ENCODE measurements around the gene TAOK3. TPM values are rescaled to one million over a fixed set of nuclear protein-coding genes. Genes with fewer than 3 reads are reported as not detected.
"Not testable (repeated sequence)": the region's sequence is repeated elsewhere in the genome, so short reads cannot be mapped to it uniquely, and the experiment has no call there.

The TAOK3 gene
- 10 to 100 TPM; 30.5 to 30.7 (median 30.5) TPM for polyA plus RNA-seq (ENCODE audit: insufficient read length in 3 of 3)
- long read RNA-seq, donor 1, partial matches to known transcripts, result 0 of 2 reads
- long read RNA-seq, donor 1, other reads (novel, unspliced or antisense), result 0 of 2 reads
- long read RNA-seq, donor 2, partial matches to known transcripts, result 0 of 4 reads
- long read RNA-seq, donor 2, other reads (novel, unspliced or antisense), result 0 of 4 reads
- long read RNA-seq, donor 3, full-length matches to known transcripts, result 6 of 6 reads
- long read RNA-seq, donor 3, partial matches to known transcripts, result 0 of 6 reads
- long read RNA-seq, donor 3, other reads (novel, unspliced or antisense), result 0 of 6 reads
- long read RNA-seq, donor 4, partial matches to known transcripts, result 16 of 21 reads
- long read RNA-seq, donor 4, other reads (novel, unspliced or antisense), result 5 of 21 reads
- long read RNA-seq, donor 5, result 0 reads
- long read RNA-seq, donor 6, transcript TAOK3-205 (2 exons, 777 nt), result major isoform, 5 of 9 reads
- long read RNA-seq, donor 6, partial matches to known transcripts, result 0 of 9 reads
- long read RNA-seq, donor 6, other reads (novel, unspliced or antisense), result 0 of 9 reads
- long read RNA-seq, donor 7, partial matches to known transcripts, result 0 of 7 reads
- long read RNA-seq, donor 7, other reads (novel, unspliced or antisense), result 5 of 7 reads
- long read RNA-seq, donor 8, full-length matches to known transcripts, result 9 of 53 reads
- long read RNA-seq, donor 8, partial matches to known transcripts, result 44 of 53 reads
- long read RNA-seq, donor 8, other reads (novel, unspliced or antisense), result 0 of 53 reads
- long read RNA-seq, donor 9, full-length matches to known transcripts, result 5 of 12 reads
- long read RNA-seq, donor 9, partial matches to known transcripts, result 7 of 12 reads
- long read RNA-seq, donor 9, other reads (novel, unspliced or antisense), result 0 of 12 reads
- long read RNA-seq, donor 10, partial matches to known transcripts, result 10 of 13 reads
- long read RNA-seq, donor 10, other reads (novel, unspliced or antisense), result 0 of 13 reads
- long read RNA-seq, donor 11, partial matches to known transcripts, result 22 of 23 reads
- long read RNA-seq, donor 11, other reads (novel, unspliced or antisense), result 0 of 23 reads
- long read RNA-seq, donor 12, partial matches to known transcripts, result 8 of 31 reads
- long read RNA-seq, donor 12, other reads (novel, unspliced or antisense), result 19 of 31 reads
- long read RNA-seq, donor 13, result 0 reads
- long read RNA-seq, donor 14, full-length matches to known transcripts, result 2 of 28 reads
- long read RNA-seq, donor 14, partial matches to known transcripts, result 26 of 28 reads
- long read RNA-seq, donor 14, other reads (novel, unspliced or antisense), result 0 of 28 reads
- long read RNA-seq, donor 15, full-length matches to known transcripts, result 2 of 10 reads
- long read RNA-seq, donor 15, partial matches to known transcripts, result 8 of 10 reads
- long read RNA-seq, donor 15, other reads (novel, unspliced or antisense), result 0 of 10 reads
- long read RNA-seq, donor 16, full-length matches to known transcripts, result 15 of 20 reads
- long read RNA-seq, donor 16, partial matches to known transcripts, result 0 of 20 reads
- long read RNA-seq, donor 16, other reads (novel, unspliced or antisense), result 5 of 20 reads

- peak; percentile 85 to 97 (median 94) for DNase-seq (ENCODE audit: extremely low read depth in 1 of 11, low read depth in 9 of 11, low spot score in 4 of 11)
Measured at GRCh38 chr12:118372541-118373495, at the start of gene TAOK3. TSS of gene TAOK3 (minus strand) at chr12:118372907. CDS start at chr12:118255567, 117,340 bp downstream.

DNA sequence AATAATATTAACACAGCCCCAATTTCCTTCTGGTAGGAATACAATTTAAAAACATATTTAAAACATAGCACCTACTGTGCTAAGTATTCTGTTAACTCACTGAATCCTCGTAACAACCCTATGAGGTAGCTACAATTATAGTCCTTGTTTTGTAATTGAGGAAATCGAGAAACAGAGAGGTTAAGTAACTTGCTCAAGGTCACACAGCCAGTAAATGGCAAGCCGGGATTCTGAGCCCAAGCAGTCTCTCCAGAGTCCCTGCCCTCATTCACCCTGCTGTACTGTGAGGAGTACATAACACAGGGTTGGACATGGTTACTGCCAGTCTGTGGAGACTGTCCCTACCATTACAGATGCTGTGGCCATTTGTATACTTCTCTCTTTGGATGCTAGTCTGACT, 48.0 kb upstream of the TAOK3 start:
- DNase-seq (ENCODE audit: extremely low read depth in 1 of 11, low read depth in 9 of 11, low spot score in 4 of 11), result no peak

- DNase-seq (ENCODE audit: extremely low read depth in 1 of 11, low read depth in 9 of 11, low spot score in 4 of 11), result no peak
Measured at GRCh38 chr12:118418385-118419057, 45.8 kb upstream of the TAOK3 start.

GRCh38 chr12:118417942-118418341, 45.2 kb upstream of the TAOK3 start:
- DNase-seq (ENCODE audit: extremely low read depth in 1 of 11, low read depth in 9 of 11, low spot score in 4 of 11), result no peak

DNA sequence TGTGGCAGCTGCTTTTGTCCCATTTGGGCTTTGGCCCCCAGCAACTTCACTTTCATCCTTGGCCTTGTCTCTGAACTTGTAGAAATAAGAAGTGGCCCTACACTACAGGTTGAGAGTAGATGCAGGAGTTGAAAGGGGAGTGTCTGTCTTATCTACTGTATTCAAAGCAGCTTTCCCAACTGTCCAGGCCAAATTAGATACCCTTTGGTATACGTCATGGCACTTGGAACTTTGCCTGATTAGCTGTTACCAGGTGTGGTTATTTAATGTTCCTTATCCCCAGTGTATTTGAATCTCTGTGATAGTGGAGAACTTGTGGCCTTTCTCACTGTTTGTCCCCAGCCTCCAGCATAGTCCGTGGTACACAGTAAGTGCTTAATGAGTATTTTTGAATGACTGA, 37.1 kb upstream of the TAOK3 start:
- no peak for DNase-seq (ENCODE audit: extremely low read depth in 1 of 11, low read depth in 9 of 11, low spot score in 4 of 11)

DNA sequence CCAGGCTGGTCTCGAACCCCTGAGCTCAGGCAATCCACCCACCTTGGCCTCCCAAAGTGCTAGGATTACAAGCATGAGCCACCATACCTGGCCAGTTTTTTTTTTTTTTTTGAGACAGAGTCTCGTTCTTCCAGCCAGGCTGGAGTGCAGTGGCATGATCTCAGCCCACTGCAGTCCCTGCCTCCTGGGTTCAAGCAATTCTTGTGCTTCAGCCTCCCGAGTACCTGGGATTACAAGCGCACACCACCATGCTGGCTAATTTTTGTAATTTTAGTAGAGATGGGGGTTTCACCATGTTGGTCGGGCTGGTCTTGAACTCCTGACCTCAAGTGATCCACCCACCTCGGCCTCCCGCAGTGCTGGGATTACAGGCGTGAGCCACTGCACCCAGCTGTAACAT, 35.5 kb upstream of the TAOK3 start:
- not testable (repeated sequence) for DNase-seq (ENCODE audit: extremely low read depth in 1 of 11, low read depth in 9 of 11, low spot score in 4 of 11)

GRCh38 chr12:118404876-118405521, 32.3 kb upstream of the TAOK3 start:
- peak; percentile 13 to 38 (median 24) for DNase-seq (ENCODE audit: extremely low read depth in 1 of 11, low read depth in 9 of 11, low spot score in 4 of 11)

- no peak for DNase-seq (ENCODE audit: extremely low read depth in 1 of 11, low read depth in 9 of 11, low spot score in 4 of 11)
Measured at GRCh38 chr12:118402251-118402650, 29.5 kb upstream of the TAOK3 start.

- no peak for DNase-seq (ENCODE audit: extremely low read depth in 1 of 11, low read depth in 9 of 11, low spot score in 4 of 11)
Measured at GRCh38 chr12:118398940-118399339, 26.2 kb upstream of the TAOK3 start.

- no peak for DNase-seq (ENCODE audit: extremely low read depth in 1 of 11, low read depth in 9 of 11, low spot score in 4 of 11)
Measured at GRCh38 chr12:118398524-118398923, 25.8 kb upstream of the TAOK3 start.

DNA sequence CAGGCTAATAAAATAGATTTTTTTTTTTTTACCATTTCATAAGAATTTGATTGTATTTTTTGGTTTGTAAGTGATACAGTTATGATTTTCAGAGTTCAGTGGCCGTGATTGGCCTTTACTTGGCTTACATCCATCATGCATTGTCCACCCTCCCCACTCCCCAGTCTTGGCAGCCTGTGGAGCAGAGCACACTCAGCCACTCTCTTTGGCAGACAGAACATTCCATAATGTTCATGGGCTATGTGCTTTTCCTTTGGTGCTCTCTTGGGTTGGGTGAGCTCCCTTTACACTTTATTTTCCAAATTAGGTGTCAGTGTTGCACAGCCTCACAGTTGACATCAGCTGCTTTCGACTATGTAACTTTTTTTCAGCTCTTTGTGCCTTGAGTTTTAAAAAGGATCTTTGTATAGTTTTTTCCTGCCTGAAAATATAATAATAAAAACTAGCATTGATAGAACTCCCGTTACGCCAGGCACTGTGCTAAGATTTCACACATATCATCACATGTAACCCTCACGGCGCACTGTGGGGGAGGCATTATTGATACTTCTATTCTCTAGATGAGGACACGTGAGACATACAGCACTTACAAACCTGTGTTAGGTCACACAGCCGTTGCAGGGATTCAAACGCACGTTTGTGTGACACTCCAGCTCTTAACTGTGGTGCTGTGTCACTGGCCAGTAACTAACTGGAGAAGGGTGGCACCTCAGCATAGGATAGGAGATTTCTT, 25.2 kb upstream of the TAOK3 start:
- DNase-seq (ENCODE audit: extremely low read depth in 1 of 11, low read depth in 9 of 11, low spot score in 4 of 11), result no peak

DNA sequence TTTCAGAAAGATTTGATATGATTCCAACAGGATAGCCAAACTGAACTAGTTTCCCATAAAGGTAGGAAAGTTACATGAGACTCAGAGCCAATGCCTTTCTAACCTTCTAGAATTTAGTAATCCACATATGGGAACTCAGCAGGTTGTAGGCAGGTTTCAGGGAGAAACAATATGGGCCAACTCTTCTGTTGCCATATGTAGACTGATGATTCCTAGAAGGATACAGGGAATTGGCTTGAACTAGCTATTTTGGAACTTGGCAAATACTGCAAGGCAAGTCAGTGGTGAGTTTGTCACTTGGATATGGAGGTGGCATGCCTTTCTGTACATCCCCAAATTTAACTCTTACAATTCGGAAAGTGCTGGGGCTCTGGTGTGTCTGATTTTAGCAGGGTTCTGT, 19.1 kb upstream of the TAOK3 start:
- DNase-seq (ENCODE audit: extremely low read depth in 1 of 11, low read depth in 9 of 11, low spot score in 4 of 11), result no peak

DNA sequence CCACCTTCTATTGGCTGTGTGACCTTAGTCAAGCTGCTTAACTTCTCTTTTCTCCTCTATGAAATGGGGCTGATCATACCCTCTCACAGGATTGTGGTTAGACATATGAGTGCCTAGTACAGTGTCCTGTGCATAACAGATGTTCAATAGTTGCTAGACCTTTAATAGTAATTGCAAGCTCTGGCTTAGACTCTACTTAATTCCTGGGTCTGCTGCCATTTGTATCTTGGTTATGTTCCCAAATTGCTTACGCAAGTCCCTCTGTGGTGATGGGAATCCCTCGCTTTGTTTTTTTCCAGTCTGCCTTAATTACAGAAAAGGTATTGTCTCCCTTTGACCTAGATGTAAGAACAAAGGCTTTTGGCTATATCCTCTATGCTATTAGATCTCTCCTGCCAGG, 18.7 kb upstream of the TAOK3 start:
- no peak for DNase-seq (ENCODE audit: extremely low read depth in 1 of 11, low read depth in 9 of 11, low spot score in 4 of 11)

DNA sequence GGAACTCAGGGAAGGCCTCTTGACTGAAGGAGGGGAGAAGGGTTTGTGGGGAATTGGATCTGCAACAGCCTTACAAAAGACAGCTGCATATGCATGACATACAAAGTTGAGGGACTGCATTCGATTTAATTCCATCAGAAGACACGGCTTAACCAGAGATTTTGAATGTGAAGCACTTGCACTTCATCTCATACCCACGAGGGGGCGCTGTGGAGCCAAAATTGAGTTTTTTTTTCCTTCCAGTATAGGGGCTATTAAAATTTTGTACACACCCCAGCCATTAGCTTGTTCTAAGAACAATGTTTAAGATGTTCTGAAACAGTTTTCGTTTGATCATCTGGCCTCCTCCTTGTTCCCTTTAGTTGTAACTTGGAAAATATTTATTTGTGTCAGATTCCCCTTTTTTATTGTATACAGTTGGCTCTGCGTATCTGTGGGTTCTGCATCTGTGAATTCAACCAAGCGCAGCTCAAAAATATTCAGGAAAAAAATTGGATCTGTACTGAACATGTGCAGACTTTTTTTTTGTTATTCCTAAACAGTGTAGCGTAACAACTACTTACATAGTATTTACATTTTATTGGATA, 5.3 kb upstream of the TAOK3 start:
- peak in 3 of 11 donors; percentile 41 to 60 (median 42) for DNase-seq (ENCODE audit: extremely low read depth in 1 of 11, low read depth in 9 of 11, low spot score in 4 of 11)
